ENCODE results near the gene TTLL1.

TTLL1 gene

DNA sequence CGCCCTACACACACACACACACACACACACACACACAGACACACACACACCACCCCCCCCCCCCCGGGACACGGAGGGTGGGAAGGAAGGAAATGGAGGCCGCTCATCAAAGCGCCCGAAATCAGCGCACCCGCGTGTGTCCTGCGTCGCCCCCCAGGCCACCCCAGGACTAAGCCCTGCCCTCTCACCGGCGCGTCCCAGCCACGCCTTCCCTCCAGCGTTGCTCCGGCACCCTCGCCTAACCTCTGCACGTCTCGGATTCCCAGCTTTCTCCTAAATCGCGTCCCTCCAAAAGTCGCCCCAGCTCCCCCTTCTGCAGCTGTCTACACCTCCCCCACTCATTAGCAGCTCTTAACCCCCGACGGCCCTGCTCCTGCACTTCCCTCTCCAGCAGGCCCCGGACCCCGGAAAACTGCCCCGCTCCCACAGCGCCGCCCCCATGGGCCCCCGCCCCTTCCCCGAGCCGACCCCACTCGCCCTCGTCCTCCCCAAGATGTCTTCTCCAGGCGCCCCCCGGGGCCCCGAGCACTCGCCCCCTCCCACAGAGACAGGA lies 74.8 kb downstream of the TTLL1 start:
- TF ChIP-seq, protein P1, sequence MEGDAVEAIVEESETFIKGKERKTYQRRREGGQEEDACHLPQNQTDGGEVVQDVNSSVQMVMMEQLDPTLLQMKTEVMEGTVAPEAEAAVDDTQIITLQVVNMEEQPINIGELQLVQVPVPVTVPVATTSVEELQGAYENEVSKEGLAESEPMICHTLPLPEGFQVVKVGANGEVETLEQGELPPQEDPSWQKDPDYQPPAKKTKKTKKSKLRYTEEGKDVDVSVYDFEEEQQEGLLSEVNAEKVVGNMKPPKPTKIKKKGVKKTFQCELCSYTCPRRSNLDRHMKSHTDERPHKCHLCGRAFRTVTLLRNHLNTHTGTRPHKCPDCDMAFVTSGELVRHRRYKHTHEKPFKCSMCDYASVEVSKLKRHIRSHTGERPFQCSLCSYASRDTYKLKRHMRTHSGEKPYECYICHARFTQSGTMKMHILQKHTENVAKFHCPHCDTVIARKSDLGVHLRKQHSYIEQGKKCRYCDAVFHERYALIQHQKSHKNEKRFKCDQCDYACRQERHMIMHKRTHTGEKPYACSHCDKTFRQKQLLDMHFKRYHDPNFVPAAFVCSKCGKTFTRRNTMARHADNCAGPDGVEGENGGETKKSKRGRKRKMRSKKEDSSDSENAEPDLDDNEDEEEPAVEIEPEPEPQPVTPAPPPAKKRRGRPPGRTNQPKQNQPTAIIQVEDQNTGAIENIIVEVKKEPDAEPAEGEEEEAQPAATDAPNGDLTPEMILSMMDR (IDR thresholded peaks at IDR 0.05; ENCODE audit: control insufficient read depth, extremely low read depth, insufficient read depth) = no peak
- no peak for DNase-seq (ENCODE audit: low read depth)
- peak overlapping the region; percentile 83 for H3K4me3 ChIP-seq (ENCODE audit: low read depth, low read length)

DNA sequence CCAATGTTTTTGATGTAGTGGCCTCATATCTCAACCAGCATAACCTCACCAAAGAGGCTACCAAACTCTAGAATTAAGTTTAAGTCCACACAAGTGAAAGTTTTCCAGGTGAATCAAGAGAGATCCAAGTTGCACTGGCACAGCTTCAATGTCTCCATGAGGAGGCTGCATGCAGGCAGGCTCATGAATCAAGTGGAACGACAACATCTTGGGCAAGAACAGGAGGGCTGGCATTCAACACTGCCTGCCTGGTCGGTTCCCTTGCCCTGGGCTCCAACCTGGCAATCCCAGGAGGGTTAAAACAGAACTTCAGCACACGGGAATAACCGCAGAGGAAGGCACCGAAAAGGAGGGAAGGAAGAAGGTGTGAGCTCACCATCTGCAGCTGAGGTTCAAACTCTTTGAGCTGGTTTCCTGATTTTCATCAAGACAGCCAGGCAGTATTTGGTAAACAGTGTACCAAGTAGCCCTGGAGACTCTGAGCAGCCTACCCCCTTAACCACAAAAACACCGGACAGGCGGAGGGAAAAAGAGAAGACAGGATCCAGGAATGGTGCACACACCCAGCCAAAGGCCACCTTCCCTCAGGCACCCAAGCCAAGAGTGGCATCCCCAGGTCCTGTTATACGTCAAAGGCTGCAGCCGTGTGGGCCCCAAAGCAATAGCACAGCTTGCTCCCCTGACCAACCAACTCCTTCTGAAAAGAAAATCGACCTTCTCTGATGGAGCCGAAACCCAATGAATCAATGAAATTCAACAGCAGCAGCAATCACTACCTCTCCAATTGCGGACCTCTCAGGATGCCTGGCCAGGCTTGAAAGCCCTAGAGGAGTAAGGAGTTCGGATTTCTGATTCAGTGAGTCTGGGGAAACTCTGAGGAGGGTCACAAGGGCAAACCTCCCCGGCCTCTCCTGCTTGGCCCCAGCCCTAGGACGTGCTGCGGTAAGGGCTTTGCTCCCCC lies 75.6 kb downstream of the TTLL1 start:
- TF ChIP-seq, protein P1 (IDR thresholded peaks at IDR 0.05; ENCODE audit: control insufficient read depth, extremely low read depth, insufficient read depth) = no peak
- H3K4me3 ChIP-seq (ENCODE audit: low read depth, low read length) = peak overlapping the region; percentile 83
- DNase-seq (ENCODE audit: low read depth) = no peak

DNA sequence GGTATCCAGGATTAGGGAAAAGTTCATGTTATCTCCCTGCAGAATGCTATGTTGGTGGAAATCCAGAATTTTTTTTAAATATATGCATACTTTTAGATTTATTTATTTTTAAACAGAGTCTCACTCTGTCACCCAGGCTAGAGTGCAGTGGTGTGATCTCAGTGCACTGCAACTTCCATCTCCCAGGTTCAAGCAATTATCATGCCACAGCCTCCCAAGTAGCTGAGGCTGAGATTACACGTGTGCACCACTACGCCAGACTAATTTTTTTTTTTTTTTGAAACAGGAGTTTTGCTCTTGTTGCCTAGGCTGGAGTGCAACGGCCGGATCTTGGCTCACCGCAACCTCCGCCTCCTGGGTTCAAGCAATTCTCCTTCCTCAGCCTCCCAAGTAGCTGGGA lies 76.8 kb downstream of the TTLL1 start:
- TF ChIP-seq, protein P1 (IDR thresholded peaks at IDR 0.05; ENCODE audit: control insufficient read depth, extremely low read depth, insufficient read depth) = no peak
- no peak for DNase-seq (ENCODE audit: low read depth)
- no peak overlapping the region for H3K4me3 ChIP-seq (ENCODE audit: low read depth, low read length)

DNA sequence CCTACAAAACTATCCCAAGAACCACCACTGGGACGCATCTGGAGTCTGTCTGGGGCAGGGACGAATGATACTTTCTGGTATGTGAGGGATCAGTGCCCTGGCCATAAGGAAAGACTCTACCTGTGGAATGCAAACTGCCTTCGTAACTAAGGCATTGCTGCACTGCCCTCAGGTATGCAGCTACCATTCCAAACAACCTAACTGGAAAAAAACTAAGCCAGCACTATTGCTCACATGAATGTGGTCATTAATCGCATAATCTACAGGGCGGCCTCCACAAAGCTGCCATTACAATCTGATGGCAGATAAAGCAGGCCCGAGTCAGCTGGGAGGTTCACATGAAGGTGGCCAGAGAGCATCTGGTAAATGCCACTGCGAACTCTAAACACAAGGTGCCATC lies 78.1 kb downstream of the TTLL1 start:
- no peak overlapping the region for H3K4me3 ChIP-seq (ENCODE audit: low read depth, low read length)
- TF ChIP-seq, protein P1 (IDR thresholded peaks at IDR 0.05; ENCODE audit: control insufficient read depth, extremely low read depth, insufficient read depth) = no peak
- no peak for DNase-seq (ENCODE audit: low read depth)

DNA sequence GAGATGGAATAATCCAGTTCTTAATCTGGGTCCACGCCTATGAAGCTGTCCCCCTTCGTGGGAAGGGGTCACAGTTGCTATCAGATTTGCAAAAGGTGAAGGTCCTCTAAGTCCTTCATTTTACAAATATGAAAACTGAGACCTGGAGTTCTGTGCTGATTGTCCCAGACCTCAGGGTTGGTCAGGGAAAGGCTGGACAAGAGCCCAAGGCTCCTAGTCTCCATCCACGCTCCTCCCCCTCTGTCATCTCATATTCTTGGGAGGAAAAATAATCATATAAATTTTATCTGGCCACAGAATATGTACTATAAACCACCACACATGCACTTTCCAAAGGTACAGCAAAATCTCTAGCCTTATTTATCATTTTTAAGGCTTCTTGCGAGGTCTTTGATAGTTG lies 79.7 kb downstream of the TTLL1 start:
- DNase-seq (ENCODE audit: low read depth) = no peak
- H3K4me3 ChIP-seq (ENCODE audit: low read depth, low read length) = no peak overlapping the region
- TF ChIP-seq, protein P1 (IDR thresholded peaks at IDR 0.05; ENCODE audit: control insufficient read depth, extremely low read depth, insufficient read depth) = no peak

DNA sequence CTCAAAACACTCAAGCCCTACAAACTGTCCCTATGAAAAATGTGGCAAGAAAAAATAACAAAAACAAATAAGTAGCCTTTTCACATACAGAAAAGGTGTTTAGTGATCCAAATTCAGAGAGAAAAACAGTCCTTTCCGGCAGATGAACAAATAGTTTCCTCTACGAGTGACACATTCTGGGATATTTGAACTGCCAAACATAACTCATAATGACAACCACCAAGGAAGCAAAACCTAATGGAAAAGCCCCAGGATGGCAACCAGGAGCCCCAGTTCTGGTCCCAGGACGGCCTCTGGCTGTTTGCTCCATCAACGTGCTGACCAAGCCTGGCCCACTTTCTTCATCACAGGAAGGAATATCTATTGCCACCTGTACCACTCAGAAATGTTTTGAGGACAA lies 80.3 kb downstream of the TTLL1 start:
- no peak overlapping the region for H3K4me3 ChIP-seq (ENCODE audit: low read depth, low read length)
- TF ChIP-seq, protein P1 (IDR thresholded peaks at IDR 0.05; ENCODE audit: control insufficient read depth, extremely low read depth, insufficient read depth) = no peak
- DNase-seq (ENCODE audit: low read depth) = no peak

All from LNCaP clone FGC (cell line).